Upper lobe of left lung (tissue), 4 donors: ENCODE results near the gene TMEM86A.

Source experiments
- CTCF ChIP-seq, 6 experiments: fragments of 450-650 bp in 4 of 6; fragments of 200-600 bp in 2 of 6; sonication (generic) in 2 of 6; IDR thresholded peaks; one replicate each; pipeline ENCODE4 v1.5.1; 2016 to 2019; ENCODE audit warnings: antibody characterized with exemption in 6 of 6
- POLR2AphosphoS5 ChIP-seq, 2 donors: sonication (generic); formaldehyde crosslinking; IDR thresholded peaks; one replicate each; pipeline ENCODE4 v1.5.1; 2017; ENCODE audit warnings: antibody characterized with exemption in 2 of 2

- TF ChIP-seq CTCF (IDR thresholded peaks at IDR 0.05) (no peak), POLR2AphosphoS5 (IDR thresholded peaks at IDR 0.05) (no peak)
These were observed 23.7 kb downstream of the TMEM86A start for GRCh38 chr11:18722293-18722637.
